GM20431 (cell line): ENCODE results near the gene ING1.
"Not testable (repeated sequence)": the region's sequence is repeated elsewhere in the genome, so short reads cannot be mapped to it uniquely, and the experiment has no call there.

Source experiments
- in situ Hi-C: fragments of 300-500 bp; cut with MseI, MboI; formaldehyde crosslinking; loops from one replicate; pipeline ENCODE4 v1.15.0; 2020; ENCODE audit warnings: low sequenced_read_pairs; ENCODE audit not compliant: unreplicated experiment

The ING1 gene

GRCh38 chr13:110713642-110713952 lies at the start of gene ING1:
ING1 (plus strand) TSS chr13:110713700; CDS start chr13:110714150, 450 bp downstream.
- in situ Hi-C loops, result no loop called here

GRCh38 chr13:110664041-110664440 lies 49.5 kb upstream of the ING1 start:
- in situ Hi-C loops, result no loop called here

- in situ Hi-C loops, result no loop called here
Measured at GRCh38 chr13:110664673-110665072, 48.8 kb upstream of the ING1 start.

GRCh38 chr13:110665491-110666254 lies 47.8 kb upstream of the ING1 start:
- in situ Hi-C loops, result no loop called here

- in situ Hi-C loops, result no loop called here
Measured at GRCh38 chr13:110666255-110666533, 47.3 kb upstream of the ING1 start.

GRCh38 chr13:110669036-110669435 lies 44.5 kb upstream of the ING1 start:
- in situ Hi-C loops, result no loop called here

- in situ Hi-C loops, result not testable (repeated sequence)
Measured at GRCh38 chr13:110669814-110670213, 43.7 kb upstream of the ING1 start.

- in situ Hi-C loops, result no loop called here
Measured at GRCh38 chr13:110676595-110677587, 36.6 kb upstream of the ING1 start.

- in situ Hi-C loops, result no loop called here
Measured at GRCh38 chr13:110677731-110678545, 35.6 kb upstream of the ING1 start.

GRCh38 chr13:110680852-110681251 lies 32.6 kb upstream of the ING1 start:
- in situ Hi-C loops, result no loop called here

GRCh38 chr13:110681868-110682550 lies 31.5 kb upstream of the ING1 start:
- in situ Hi-C loops, result no loop called here

GRCh38 chr13:110682746-110683145 lies 30.8 kb upstream of the ING1 start:
- in situ Hi-C loops, result no loop called here

GRCh38 chr13:110683203-110683883 lies 30.2 kb upstream of the ING1 start:
- in situ Hi-C loops, result no loop called here

- in situ Hi-C loops, result no loop called here
Measured at GRCh38 chr13:110683921-110684320, 29.6 kb upstream of the ING1 start.

- in situ Hi-C loops, result no loop called here
Measured at GRCh38 chr13:110684388-110685056, 29.0 kb upstream of the ING1 start.

- in situ Hi-C loops, result no loop called here
Measured at GRCh38 chr13:110685305-110686020, 28.0 kb upstream of the ING1 start.

GRCh38 chr13:110687736-110688135 lies 25.8 kb upstream of the ING1 start:
- in situ Hi-C loops, result no loop called here

GRCh38 chr13:110689041-110689440 lies 24.5 kb upstream of the ING1 start:
- in situ Hi-C loops, result no loop called here
